NCI-H2227 (cell line): ENCODE data around the gene SLC17A9.
"Not testable (repeated sequence)": the region's sequence is repeated elsewhere in the genome, so short reads cannot be mapped to it uniquely, and the experiment has no call there.

Experiments used
- DNase-seq: peaks from one replicate; lab custom pipeline; 2025; ENCODE audit not compliant: unreplicated experiment; lab: John Stamatoyannopoulos, UW

The SLC17A9 gene

DNA sequence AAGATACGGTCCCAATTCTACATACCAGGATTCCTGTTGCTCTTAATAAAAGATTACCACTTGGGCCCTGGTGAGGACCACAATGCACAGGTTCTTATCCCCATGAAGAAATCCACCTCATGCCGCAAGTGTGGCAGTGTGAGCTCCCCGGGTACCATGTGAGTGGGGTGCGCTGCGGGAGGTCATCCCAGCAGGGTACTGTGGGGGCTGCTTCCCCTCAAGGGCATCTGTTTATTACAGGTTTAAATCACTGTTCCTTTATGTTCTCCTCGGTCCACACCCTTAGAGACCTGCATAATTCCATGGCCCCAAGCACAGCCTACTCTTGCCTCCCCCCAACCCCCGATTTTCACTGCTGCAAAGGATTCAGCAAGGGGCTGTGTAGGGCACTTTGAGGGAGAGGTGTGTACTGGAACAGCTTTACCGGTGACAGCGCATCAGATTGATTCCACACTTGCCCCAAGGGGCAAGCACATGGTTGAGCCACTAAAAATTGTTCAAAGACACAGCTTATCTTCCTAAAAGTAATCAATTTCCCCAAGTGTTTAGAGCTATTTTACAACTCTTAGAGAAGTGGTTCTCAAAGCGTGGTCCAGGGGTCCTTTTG, 32.4 kb upstream of the SLC17A9 start:
- DNase-seq = no peak

- DNase-seq = peak; percentile 74
These were observed 31.3 kb upstream of the SLC17A9 start for GRCh38 chr20:62921119-62921687.

DNA sequence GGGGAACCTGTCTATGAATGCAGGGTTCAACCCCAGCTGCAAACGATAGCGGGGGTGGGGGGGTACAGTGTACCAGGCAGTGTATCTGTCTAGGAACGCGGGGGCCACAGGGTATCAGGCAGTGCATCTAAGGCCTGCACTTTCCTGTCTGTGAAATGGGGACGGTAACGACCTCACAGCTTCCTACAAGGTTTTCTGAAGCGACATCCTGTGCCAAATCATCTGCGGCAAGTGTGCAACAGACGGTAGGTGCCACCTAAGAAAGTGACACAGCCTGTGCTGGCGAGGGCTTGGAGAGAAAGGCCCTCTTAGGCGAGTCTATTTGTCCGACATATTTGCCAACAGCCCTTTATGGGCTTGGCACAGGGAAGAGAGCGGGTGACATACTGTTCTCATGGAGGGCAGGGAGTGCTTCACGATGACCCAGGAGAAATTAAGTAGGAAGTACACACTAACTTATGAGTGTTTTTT, 30.0 kb upstream of the SLC17A9 start:
- DNase-seq = no peak

- DNase-seq = not testable (repeated sequence)
These were observed 29.3 kb upstream of the SLC17A9 start for GRCh38 chr20:62923059-62923668.

DNA sequence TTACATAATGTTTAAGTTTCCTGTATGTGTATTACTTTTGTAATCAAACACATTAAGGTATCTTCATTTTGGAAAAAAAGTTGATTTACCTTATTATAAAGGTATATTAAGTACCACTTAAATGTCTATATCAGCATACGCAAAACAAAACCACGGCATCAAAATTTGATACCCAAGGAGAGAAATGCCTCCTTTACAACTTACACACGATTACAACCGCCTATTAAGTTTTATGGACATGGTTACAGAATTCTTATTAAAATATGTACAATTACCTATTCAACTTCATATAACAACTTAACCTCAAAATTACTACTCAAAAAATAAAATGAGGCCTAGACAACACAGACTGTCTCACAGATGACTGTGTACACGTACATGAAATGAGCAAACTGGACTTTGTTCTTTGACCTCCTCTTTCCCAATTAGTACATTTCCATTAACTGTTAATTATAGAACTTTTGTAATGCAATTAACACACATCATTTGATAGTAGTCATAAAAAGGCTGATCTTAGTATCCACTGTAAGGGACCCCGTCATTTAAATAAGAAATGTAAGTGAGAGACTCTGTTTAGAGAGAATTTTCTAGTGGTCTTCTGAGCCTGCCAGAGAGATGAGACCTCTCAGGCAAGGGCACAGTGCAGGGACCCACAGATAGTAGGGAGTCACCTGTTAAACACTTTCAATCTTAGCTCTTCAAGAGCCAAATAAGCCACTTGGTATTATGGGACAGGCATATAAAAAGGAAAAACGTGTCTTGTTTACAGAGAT, 28.7 kb upstream of the SLC17A9 start:
- no peak for DNase-seq

DNA sequence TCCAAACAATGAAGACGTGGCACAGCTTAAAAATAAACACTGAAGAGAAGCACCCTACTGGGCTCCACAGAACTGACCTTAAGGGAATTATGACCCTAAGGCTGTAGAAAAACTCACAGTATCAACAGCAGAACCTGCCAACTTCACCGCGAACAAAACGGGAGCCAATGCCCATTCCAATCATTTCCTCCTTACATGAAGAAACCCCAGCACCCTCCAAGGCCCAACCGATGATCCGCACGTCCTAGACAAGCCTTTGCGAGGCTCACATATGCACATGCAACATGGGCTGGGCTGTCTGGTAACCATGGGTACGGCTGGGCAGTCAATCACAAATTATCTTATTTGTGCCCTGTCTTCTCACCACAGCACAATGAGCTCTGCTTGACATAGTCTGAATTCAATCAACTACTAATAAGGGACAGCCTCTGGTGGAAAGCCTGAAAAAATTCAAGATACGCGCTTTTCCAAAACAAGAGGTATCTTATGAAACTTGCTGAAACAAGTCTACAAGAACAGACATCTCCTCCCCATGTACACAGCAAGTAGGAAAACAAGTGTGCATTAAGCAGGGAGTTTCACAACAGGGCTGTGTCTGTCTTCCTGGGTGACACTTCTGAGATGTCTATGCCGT, 27.9 kb upstream of the SLC17A9 start:
- DNase-seq = peak; percentile 47

GRCh38 chr20:62925076-62925419, 27.5 kb upstream of the SLC17A9 start:
- no peak for DNase-seq

DNA sequence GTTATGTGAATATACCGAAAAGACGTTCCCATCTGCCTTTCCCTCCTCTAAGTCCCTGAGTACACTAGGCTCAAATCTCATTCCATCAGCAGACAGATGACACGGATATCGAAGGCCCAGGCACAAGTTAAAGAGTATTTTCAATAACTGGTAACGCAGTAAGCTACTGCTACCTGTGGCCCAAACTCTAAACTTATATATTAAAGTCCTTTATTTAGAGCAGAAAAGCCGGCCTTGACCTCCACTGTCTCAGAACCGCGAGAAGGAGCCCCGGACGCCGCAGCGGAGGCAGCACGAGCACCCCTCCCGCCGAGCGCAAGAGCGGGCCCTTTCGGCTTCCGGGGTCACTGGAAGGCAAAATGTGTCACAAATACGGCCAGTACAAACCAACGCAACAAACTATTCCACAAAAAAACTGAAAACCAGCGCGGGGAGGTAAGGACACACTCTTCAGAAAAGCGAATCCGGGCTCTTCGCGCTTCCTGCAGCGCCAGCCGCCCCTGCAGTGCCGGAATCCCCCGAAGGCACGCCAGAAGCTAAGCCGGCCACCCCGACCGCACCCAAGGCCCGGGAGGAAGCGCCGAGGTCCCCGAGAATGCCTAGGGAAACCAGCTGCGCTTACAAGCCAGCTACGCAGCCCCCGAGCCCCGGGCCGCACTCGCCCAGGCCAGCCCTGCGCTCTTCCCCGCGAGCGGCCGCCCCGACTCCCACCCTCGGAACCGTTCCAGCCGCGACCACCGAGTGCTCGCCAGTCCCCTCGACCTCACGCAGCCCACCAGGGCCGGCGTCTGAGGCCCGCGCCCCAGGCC, 26.9 kb upstream of the SLC17A9 start:
- DNase-seq = peak; percentile 57

DNA sequence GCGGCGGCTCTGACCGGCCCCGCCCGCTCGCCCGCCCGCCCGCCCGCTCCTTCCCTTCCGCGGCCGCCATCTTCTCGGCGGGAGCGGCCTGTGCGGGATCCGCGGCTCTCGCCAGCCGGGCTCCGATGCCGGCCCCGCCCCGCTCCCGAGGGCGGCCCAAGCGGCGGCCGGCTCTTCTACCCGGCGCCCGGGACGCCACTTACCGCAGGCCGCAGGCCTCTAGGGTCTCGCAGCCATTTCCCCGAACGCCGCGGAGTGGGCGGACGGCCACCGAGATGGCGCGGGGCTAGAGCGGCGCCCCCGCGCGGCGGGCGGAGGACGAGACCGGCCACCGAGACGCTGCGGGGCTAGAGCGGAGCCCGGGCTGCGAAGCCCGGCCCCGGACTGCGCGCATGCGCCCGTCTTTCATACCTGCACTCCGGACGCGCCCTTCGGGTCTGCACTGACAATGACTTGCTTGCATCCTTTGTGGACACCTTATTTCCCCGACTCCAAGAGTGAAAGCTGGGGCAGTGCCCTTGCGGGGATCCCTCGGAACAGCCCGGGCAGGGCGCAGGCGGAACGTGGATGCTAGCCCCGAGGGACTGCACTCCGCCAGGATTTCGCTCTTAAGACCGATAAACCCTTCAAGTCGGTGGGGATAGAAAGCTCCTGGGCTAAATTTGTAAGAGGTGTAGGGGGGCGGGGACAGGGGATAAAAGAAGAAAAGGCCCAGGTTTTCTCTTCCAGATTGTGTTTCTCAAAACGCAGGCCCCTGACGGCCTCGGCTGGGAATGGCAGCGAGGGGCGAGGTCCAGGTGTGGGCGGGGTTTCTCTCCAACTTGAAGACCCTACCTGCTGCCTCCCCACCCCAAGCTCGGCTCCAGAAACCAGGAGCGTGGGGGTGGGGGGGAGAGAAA, 26.0 kb upstream of the SLC17A9 start, which contains the start of gene DIDO1:
TSS of gene DIDO1 (minus strand) at position 277 of the 899 bp plus-strand sequence.
- peak; percentile 95 for DNase-seq

DNA sequence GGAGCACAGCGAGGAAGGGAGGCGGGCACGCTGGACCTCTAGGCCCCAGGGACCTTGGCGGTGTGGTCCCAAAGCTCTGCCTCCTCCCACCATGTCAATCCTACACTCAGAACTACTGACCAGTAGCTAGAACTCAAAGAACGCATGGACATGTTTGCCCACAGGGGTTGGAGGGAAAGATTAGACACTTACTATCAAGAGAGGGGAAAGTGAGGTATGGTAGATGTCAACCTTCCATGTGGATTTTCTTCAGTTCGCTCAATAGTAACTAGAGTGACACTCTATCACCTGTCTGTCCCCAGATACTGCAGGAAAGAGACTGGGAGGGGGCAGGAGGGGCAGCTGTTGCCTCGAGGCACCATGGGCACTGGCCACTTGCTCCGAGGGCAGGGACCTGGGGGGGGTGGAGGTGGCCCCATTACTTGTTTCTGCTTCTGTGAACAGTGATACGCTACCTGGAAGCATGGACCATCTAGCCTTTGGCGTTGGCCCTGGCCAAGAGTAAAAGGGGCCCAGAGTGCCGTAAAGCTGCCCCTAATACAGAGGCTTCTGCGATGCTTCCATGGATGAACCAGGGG, 25.3 kb upstream of the SLC17A9 start:
- DNase-seq = no peak

GRCh38 chr20:62928246-62928939, 24.1 kb upstream of the SLC17A9 start:
- no peak for DNase-seq

DNA sequence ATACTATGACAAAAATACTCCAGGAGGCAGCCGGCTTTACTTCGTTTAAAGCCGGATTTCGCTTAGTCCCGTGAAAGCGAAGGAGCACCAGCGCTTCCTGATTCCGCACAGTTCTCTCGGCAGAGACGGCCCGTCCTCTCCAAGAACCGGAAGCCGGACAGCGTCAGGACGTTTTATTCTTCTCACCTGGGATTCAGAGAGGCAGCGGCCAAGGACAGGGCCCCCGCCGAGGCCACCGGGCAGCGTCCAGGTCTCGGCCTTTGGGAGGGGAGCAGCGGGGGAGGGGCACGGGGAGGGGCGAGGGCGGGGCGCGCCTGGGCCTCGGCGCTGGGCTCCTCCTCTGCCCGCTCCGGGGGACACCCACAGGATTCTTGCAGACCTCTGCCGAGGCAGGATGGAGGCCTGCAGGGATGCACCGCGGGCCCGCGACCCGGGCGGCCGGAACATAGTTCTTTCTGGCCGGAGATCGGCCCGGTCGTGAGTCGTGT, 23.4 kb upstream of the SLC17A9 start:
- peak; percentile 63 for DNase-seq

- no peak for DNase-seq
These were observed 21.0 kb upstream of the SLC17A9 start for GRCh38 chr20:62931464-62931863.

DNA sequence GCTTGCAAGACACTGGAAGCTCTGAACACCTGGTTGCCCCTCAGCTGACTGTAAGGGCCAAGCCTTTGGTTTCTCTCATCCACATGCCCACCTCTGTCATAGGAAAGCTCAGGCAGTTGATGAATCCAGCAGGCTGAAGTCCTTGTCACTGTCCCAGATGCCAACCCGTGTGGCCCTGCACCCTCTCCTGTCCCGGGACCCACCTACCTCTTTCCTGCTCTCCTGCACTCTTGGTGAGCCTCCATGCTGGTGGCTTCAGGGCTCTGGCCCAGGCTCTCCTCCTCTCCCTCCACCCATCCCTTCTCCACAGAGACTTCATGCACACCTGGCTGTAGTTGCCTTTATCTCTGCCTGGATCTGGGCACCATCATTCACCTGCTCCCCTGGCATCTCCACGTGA, 18.5 kb upstream of the SLC17A9 start:
- no peak for DNase-seq

DNA sequence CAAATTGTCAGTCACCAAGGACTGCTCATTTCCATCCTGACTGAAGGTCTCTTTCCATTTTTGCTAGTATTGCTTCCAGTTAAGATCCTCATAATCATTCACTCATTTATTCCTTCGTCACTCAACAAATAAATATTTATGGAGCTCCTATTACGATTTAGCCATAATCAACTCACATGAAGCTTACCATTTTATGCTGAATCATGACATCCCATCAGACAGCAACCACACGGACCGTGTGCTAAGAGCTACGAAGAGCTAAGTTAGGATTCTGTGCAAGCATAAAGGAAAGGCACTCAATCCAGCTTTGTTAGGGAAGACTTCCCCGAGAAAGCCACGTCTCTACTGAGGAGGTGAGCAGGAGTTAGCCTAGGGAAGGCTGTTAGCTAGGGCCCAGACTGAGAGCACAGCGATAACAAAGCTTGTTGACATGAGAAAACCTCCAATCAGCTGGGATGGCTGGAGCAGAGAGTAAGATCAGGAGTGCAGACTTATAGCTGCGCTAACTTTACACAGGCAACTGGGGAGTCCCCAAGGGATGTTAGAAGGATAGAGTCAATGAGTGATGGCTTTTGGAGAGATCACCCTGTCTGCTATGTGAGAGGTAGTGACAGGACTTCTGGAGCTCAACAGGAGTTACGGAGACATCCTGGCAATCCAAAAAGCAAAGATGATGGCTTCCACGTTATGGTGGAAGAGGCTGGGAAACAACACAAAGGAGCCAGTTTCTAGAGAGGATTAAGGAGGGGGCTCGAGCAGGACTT, 17.1 kb upstream of the SLC17A9 start:
- DNase-seq = no peak

- no peak for DNase-seq
These were observed 16.4 kb upstream of the SLC17A9 start for GRCh38 chr20:62935968-62936585.
